DOHH2 (cell line): Measurements from ENCODE around the gene SEZ6.

Experiments used
- H3F3A ChIP-seq: fragments of 200-600 bp; sonication (generic), shearing (Covaris generic); 2 replicates; pipeline ENCODE4 v1.6.0; 2016; ENCODE audit warnings: antibody characterized with exemption, mild to moderate bottlenecking; ENCODE audit not compliant: control insufficient read depth, insufficient read depth
- H3K27ac ChIP-seq: fragments of 200-600 bp; sonication (generic); 2 replicates; pipeline ENCODE4 v1.5.1; 2014; ENCODE audit warnings: low read depth, mild to moderate bottlenecking, low read length, moderate library complexity
- H3K27me3 ChIP-seq: fragments of 200-600 bp; sonication (generic); 2 replicates; pipeline ENCODE4 v1.6.1; 2014; ENCODE audit warnings: mild to moderate bottlenecking, low read length, mixed read lengths; ENCODE audit not compliant: control insufficient read depth
- H3K36me3 ChIP-seq: fragments of 200-600 bp; sonication (generic); 2 replicates; pipeline ENCODE4 v1.6.1; 2014; ENCODE audit warnings: mild to moderate bottlenecking, low read length, moderate library complexity, mixed read lengths; ENCODE audit not compliant: control insufficient read depth
- H3K4me1 ChIP-seq: fragments of 200-600 bp; sonication (generic); 2 replicates; pipeline ENCODE4 v1.6.1; 2014; ENCODE audit warnings: mild to moderate bottlenecking, low read length, mixed read lengths; ENCODE audit not compliant: control insufficient read depth
- H3K4me2 ChIP-seq: fragments of 200-600 bp; sonication (generic); 2 replicates; pipeline ENCODE4 v1.6.0; 2014; ENCODE audit warnings: mild to moderate bottlenecking, low read length, moderate library complexity
- H3K4me3 ChIP-seq: fragments of 200-600 bp; sonication (generic); 2 replicates; pipeline ENCODE4 v1.5.1; 2014; ENCODE audit warnings: mild to moderate bottlenecking, low read length, mixed read lengths
- H3K79me2 ChIP-seq: fragments of 200-600 bp; sonication (generic); 2 replicates; pipeline ENCODE4 v1.6.1; 2014; ENCODE audit warnings: mild to moderate bottlenecking, low read length, mixed read lengths; ENCODE audit not compliant: control insufficient read depth
- H3K9me2 ChIP-seq: fragments of 200-600 bp; sonication (generic); replicated peaks from 2 replicates; pipeline ENCODE4 v1.6.1; 2014; ENCODE audit warnings: mild to moderate bottlenecking, low read length, mixed read lengths; ENCODE audit not compliant: control insufficient read depth
- H3K9me3 ChIP-seq: fragments of 200-600 bp; sonication (generic); 2 replicates; pipeline ENCODE4 v1.6.1; 2014; ENCODE audit warnings: antibody characterized with exemption, low read length, mixed read lengths; ENCODE audit not compliant: control insufficient read depth, insufficient read depth
- H4K20me1 ChIP-seq: fragments of 200-600 bp; sonication (generic); 2 replicates; pipeline ENCODE4 v1.6.0; 2014; ENCODE audit warnings: low read depth, mild to moderate bottlenecking, antibody characterized with exemption, low read length, moderate library complexity; ENCODE audit not compliant: control insufficient read depth, insufficient read depth
- CTCF ChIP-seq: fragments of 200-600 bp; sonication (generic); IDR thresholded peaks from one replicate; pipeline ENCODE4 v1.5.1; 2014; ENCODE audit warnings: antibody characterized with exemption, mild to moderate bottlenecking, low read depth, low read length; ENCODE audit not compliant: poor library complexity, severe bottlenecking
- EZH2phosphoT487 ChIP-seq: fragments of 200-600 bp; sonication (generic); IDR thresholded peaks from 2 replicates; pipeline ENCODE4 v1.6.1; 2017; ENCODE audit warnings: borderline replicate concordance, mild to moderate bottlenecking, antibody characterized with exemption, low read length, moderate library complexity, mixed read lengths

Gene SEZ6

DNA sequence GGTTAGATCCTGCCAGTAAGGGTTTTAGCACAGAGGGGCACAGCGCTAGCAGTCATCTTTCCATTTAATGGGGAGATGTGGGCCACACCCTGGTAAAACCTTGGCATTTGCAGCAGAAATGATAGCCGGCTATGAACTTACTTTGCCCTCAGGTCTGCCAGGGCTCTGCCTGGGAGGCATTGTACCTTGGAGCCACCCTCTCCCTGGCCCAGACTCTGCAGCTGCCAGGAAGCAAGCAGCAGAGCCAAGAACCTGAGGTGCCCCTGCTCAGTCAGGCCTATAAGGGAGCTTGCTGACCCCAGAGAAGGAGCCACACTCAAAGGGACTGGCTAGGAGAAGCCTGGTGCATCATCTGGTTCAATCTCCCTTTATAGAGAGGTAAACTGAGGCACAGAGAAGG is 30.8 kb downstream of the SEZ6 start:
- H3F3A ChIP-seq: no peaks in the 10 kb centered on the region
- H3K4me2 ChIP-seq: no peak overlapping the region
- no peak overlapping the region for H3K4me3 ChIP-seq
- no peaks in the 10 kb centered on the region for H3K9me3 ChIP-seq
- H3K27ac ChIP-seq: no peak overlapping the region
- peaks cover 5% of the 10 kb centered on the region for H3K4me1 ChIP-seq
- TF ChIP-seq EZH2phosphoT487: no peak
- no peak for TF ChIP-seq CTCF
- H3K27me3 ChIP-seq: peaks cover 3% of the 10 kb centered on the region; the same call in 1 of the 2 replicates
- no peaks in the 10 kb centered on the region for H3K36me3 ChIP-seq
- H3K9me2 ChIP-seq: no peaks in the 10 kb centered on the region
- H3K79me2 ChIP-seq: no peaks in the 10 kb centered on the region
- H4K20me1 ChIP-seq: no peaks in the 10 kb centered on the region

- peaks cover 10% of the 10 kb centered on the region for H3K4me1 ChIP-seq
- H3K9me2 ChIP-seq: no peaks in the 10 kb centered on the region
- H3K27ac ChIP-seq: no peak overlapping the region
- no peaks in the 10 kb centered on the region for H3K36me3 ChIP-seq
- H3F3A ChIP-seq: no peaks in the 10 kb centered on the region
- no peaks in the 10 kb centered on the region for H3K79me2 ChIP-seq
- no peaks in the 10 kb centered on the region for H4K20me1 ChIP-seq
- no peaks in the 10 kb centered on the region for H3K9me3 ChIP-seq
- TF ChIP-seq CTCF (no peak), EZH2phosphoT487 (no peak)
- no peak overlapping the region for H3K4me3 ChIP-seq
- peaks cover 3% of the 10 kb centered on the region; the same call in 1 of the 2 replicates for H3K27me3 ChIP-seq
- H3K4me2 ChIP-seq: no peak overlapping the region
Measured at GRCh38 chr17:28974451-28974850, 31.4 kb downstream of the SEZ6 start.

DNA sequence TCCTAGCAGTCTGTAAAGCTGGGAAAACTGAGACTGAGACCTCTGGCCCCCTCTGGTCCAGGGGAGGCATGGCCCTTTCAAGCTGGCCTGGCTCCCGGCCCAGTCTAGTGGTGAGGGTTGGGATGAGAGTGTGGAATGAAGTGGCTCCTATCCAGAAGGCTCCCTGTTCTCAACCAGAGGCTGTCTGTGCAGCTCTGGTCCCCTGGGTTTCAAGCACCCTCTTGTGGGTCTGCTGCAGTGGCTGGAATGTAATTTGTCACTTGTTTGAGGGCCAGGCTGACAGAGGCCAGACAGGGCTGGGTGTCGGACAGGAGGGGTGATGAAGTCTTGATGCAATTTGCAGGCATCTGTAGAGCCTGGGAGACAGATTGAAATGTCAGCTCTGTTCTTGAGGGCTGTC is 32.4 kb downstream of the SEZ6 start:
- peaks cover 3% of the 10 kb centered on the region; the same call in 1 of the 2 replicates for H3K27me3 ChIP-seq
- H3K4me2 ChIP-seq: no peak overlapping the region
- H3F3A ChIP-seq: no peaks in the 10 kb centered on the region
- H4K20me1 ChIP-seq: no peaks in the 10 kb centered on the region
- H3K9me2 ChIP-seq: no peaks in the 10 kb centered on the region
- H3K4me3 ChIP-seq: no peak overlapping the region
- H3K27ac ChIP-seq: no peak overlapping the region
- no peak for TF ChIP-seq CTCF
- TF ChIP-seq EZH2phosphoT487: no peak
- H3K36me3 ChIP-seq: no peaks in the 10 kb centered on the region
- H3K4me1 ChIP-seq: peaks cover 10% of the 10 kb centered on the region
- no peaks in the 10 kb centered on the region for H3K9me3 ChIP-seq
- H3K79me2 ChIP-seq: no peaks in the 10 kb centered on the region
